Naive B cell (primary cell): ENCODE measurements around the gene ABCC8. TPM values are rescaled to one million over a fixed set of nuclear protein-coding genes. Genes with fewer than 3 reads are reported as not detected.

Experiments used
- ATAC-seq, 2 donors: fragments of 150-1000 bp; cut with Tn5 transposase; 2 replicates each; pipeline ENCODE4 v1.10.0; 2021; ENCODE audit warnings: low read depth in 2 of 2, mild to moderate bottlenecking in 2 of 2, moderate library complexity in 2 of 2
- DNase-seq: peaks from one replicate; pipeline ENCODE4 v3.0.0; 2022
- H3K27ac Mint-ChIP-seq, 6 donors: one replicate each; pipeline ENCODE4 v1.8.0; 2020 to 2022; ENCODE audit warnings: mild to moderate bottlenecking in 6 of 6, mixed read lengths in 6 of 6, moderate library complexity in 5 of 6, inconsistent platforms in 2 of 6
- H3K27me3 Mint-ChIP-seq, 3 donors: one replicate each; pipeline ENCODE4 v1.8.0; 2021 to 2022; ENCODE audit warnings: mixed read lengths in 3 of 3, mild to moderate bottlenecking in 1 of 3
- H3K36me3 Mint-ChIP-seq, 2 donors: one replicate each; pipeline ENCODE4 v1.8.0; 2020 to 2022; ENCODE audit warnings: mixed read lengths in 2 of 2, inconsistent platforms in 1 of 2, mild to moderate bottlenecking in 1 of 2
- H3K4me1 Mint-ChIP-seq, 3 donors: one replicate each; pipeline ENCODE4 v1.8.0; 2020 to 2022; ENCODE audit warnings: mixed read lengths in 3 of 3, inconsistent platforms in 1 of 3, mild to moderate bottlenecking in 1 of 3, moderate library complexity in 1 of 3
- H3K4me3 Mint-ChIP-seq, 8 donors: one replicate each; pipeline ENCODE4 v1.8.0; 2020 to 2022; ENCODE audit warnings: mild to moderate bottlenecking in 8 of 8, mixed read lengths in 8 of 8, moderate library complexity in 8 of 8, inconsistent platforms in 2 of 8
- H3K9me3 Mint-ChIP-seq, 7 donors: one replicate each; pipeline ENCODE4 v1.8.0; 2020 to 2022; ENCODE audit warnings: mixed read lengths in 7 of 7, mild to moderate bottlenecking in 5 of 7, inconsistent platforms in 2 of 7, moderate library complexity in 1 of 7
- polyA plus RNA-seq, 6 donors: library from polyadenylated mRNA; unstranded; fragments of 300-500 nt; fragmentation: Illumina TruSeq; gene quantifications; one replicate each; pipeline ENCODE4 v1.2.3, GENCODE V29; 2021; ENCODE audit warnings: low read depth in 6 of 6

The ABCC8 gene
- polyA plus RNA-seq, 6 donors from 2014 or later = not detected

DNA sequence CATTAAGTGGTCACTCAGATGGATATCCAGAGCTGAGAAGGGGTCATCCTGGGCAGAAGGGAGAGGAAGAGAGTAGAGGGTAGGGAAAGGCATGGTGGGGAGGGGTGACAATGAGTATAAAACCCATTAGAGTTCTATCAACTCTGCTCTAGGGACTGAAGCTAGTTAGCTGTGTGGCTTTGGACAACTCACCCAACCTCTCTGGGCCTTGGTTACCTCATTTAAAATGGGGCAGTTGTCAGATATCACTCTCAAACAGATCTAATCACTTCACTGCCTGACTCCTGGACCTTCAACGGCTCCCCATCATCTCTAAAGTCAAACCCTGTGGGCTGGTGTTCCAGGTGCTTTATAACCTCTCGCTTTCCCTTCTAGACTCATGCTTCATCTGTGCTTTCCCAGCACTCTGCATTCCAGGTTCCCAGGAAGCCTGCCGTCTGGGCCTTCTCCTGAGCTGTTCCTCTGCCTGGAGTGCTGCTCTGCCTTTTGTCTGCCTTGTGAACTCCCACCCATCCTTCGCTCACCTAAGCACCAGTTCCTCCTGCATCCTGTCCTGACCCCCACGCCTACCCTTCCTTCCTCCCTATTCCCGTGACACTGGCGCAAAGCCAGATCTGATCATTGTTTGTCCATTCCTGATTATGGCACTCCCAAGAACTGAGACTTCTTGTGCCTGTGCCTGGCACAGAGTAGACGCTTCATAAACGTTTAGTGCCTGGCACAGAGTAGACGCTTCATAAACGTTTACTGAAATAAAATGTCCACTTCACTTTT, 65.9 kb downstream of the ABCC8 start:
- Mint-ChIP-seq H3K27ac (peak overlapping the region in 3 of 6 donors; percentile 16 to 65 (median 45)), H3K4me1 (no peaks in the 10 kb centered on the region), H3K27me3 (peaks cover 10 to 41% (median 31%) of the 10 kb centered on the region in 3 donors), H3K9me3 (peaks cover 0 to 4% (median 0%) of the 10 kb centered on the region in 7 donors), H3K4me3 (no peak overlapping the region), H3K36me3 (no peaks in the 10 kb centered on the region)
- ATAC-seq = no peak
- no peak for DNase-seq

GRCh38 chr11:17408641-17409040, 68.0 kb downstream of the ABCC8 start:
- no peak for DNase-seq
- Mint-ChIP-seq H3K4me3 (no peak overlapping the region), H3K36me3 (no peaks in the 10 kb centered on the region), H3K4me1 (no peaks in the 10 kb centered on the region), H3K27ac (no peak overlapping the region), H3K9me3 (peaks cover 0 to 4% (median 0%) of the 10 kb centered on the region in 7 donors), H3K27me3 (peaks cover 5 to 32% (median 23%) of the 10 kb centered on the region in 3 donors)
- no peak for ATAC-seq

DNA sequence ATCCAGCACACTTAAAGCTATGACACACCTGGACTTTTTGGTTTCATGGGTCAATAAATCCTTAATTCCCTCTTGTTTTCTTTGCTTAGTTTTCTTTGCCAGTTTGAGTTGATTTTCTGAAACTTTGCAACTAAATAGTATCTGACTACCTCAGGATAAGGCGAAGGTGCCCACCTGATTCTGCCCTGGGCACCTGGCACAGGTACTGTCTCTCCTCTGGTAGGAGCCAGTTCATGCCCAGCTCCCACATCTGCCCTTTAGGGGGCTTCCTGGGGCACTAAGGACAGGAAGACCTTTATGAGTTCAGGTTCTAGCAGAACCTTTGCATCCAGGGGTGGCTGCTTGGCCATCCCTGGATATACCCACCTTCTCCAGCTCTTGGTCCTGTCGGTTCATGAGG, 68.6 kb downstream of the ABCC8 start:
- ATAC-seq (no peak), DNase-seq (no peak)
- Mint-ChIP-seq H3K27me3 (peaks cover 4 to 27% (median 18%) of the 10 kb centered on the region in 3 donors), H3K4me1 (no peaks in the 10 kb centered on the region), H3K36me3 (no peaks in the 10 kb centered on the region), H3K4me3 (no peak overlapping the region), H3K9me3 (peaks cover 0 to 4% (median 0%) of the 10 kb centered on the region in 7 donors), H3K27ac (peak overlapping the region in 1 of 6 donors; percentile 42)

DNA sequence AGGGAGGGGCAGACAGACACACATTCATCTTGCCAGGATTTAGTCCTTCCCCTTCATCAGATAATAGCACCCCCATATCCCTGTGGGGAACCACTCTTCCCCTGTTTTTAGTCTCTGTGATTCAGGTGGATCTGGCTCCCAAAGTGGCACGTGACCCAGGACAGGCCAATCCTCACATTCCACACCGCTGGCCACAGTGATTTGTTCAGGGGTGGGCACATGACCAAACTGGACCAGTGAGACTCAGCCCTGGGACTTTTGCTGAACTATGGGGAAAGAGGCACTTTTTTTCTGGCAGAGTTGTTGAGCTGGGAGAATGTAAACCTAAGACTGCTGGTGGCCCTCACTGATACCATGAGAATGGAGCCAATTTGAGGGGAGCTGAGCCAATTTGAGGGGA, 69.1 kb downstream of the ABCC8 start:
- H3K9me3 Mint-ChIP-seq = peaks cover 0 to 4% (median 0%) of the 10 kb centered on the region in 7 donors
- no peak for ATAC-seq
- H3K27ac Mint-ChIP-seq = no peak overlapping the region
- no peaks in the 10 kb centered on the region for H3K36me3 Mint-ChIP-seq
- H3K27me3 Mint-ChIP-seq = peaks cover 4 to 23% (median 18%) of the 10 kb centered on the region in 3 donors
- DNase-seq = no peak
- no peaks in the 10 kb centered on the region for H3K4me1 Mint-ChIP-seq
- H3K4me3 Mint-ChIP-seq = no peak overlapping the region

DNA sequence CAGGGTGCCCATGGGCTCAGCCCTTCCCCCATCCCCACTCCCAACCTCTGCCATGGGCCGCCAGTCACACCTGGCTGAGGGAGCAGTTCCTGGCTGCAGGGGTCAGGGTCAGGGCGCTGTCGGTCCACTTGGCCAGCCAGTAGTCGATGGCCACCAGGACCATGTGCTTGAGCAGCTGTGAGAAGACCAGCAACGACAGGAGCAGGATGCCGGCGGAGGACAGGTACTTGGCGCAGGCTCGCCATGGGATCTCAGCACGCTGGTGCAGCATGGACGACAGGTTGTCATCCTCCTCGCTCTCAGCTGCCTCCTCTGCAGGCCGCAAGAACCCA, 69.9 kb downstream of the ABCC8 start:
- H3K36me3 Mint-ChIP-seq = no peaks in the 10 kb centered on the region
- no peaks in the 10 kb centered on the region for H3K4me1 Mint-ChIP-seq
- DNase-seq (no peak), ATAC-seq (no peak)
- H3K9me3 Mint-ChIP-seq = peaks cover 0 to 4% (median 0%) of the 10 kb centered on the region in 7 donors
- H3K27ac Mint-ChIP-seq = no peak overlapping the region
- H3K4me3 Mint-ChIP-seq = no peak overlapping the region
- peaks cover 0 to 20% (median 18%) of the 10 kb centered on the region in 3 donors for H3K27me3 Mint-ChIP-seq

DNA sequence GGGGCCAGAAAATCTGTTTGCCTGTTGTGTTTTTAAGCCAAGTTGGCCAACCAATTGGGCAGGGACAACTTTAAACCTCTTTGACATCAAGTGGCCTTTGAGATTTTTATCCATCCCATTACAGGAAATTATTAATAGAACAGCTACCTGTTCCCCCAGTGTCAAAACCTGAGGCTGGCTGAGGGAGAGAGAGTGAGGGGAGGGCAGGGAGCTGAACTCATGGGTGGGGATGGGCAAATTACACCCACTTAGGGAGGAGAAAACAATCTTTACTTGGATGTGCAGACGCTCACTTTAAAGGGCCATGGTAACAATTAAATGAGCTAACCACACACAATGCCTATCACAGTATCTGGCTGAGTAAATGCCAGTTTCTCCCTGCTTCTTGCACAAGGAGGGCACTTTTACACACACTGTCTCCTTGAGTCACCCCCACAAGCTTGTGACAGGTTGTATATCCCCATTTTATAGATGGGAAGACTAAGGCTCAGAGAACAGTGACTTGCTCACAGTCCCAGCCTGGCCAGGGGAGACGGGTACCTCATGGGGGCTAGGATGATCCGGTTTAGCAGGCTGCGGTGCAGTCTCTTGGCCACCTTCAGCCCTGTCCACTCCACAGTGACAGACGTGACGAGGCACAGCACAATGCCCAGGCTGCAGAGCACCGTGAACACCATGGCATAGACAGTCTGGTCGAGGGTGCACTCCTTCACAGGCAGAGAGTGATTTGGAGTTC, 70.4 kb downstream of the ABCC8 start:
- Mint-ChIP-seq H3K27ac (no peak overlapping the region), H3K36me3 (no peaks in the 10 kb centered on the region), H3K4me1 (no peaks in the 10 kb centered on the region), H3K4me3 (no peak overlapping the region), H3K9me3 (peaks cover 0 to 4% (median 0%) of the 10 kb centered on the region in 7 donors), H3K27me3 (peaks cover 0 to 14% (median 13%) of the 10 kb centered on the region in 3 donors)
- DNase-seq = no peak
- no peak for ATAC-seq

- H3K9me3 Mint-ChIP-seq = peaks cover 0 to 4% (median 0%) of the 10 kb centered on the region in 7 donors
- no peak overlapping the region for H3K4me3 Mint-ChIP-seq
- H3K4me1 Mint-ChIP-seq = peaks cover 0 to 8% (median 4%) of the 10 kb centered on the region in 3 donors
- ATAC-seq (no peak), DNase-seq (no peak)
- peaks cover 0 to 9% (median 8%) of the 10 kb centered on the region in 3 donors for H3K27me3 Mint-ChIP-seq
- no peak overlapping the region for H3K27ac Mint-ChIP-seq
- H3K36me3 Mint-ChIP-seq = no peaks in the 10 kb centered on the region
Observed at GRCh38 chr11:17405232-17406005, 71.2 kb downstream of the ABCC8 start.

- H3K9me3 Mint-ChIP-seq = peaks cover 0 to 4% (median 0%) of the 10 kb centered on the region in 7 donors
- DNase-seq = no peak
Observed at GRCh38 chr11:17403980-17404759, 72.5 kb downstream of the ABCC8 start.

GRCh38 chr11:17402486-17402885, 74.2 kb downstream of the ABCC8 start:
- Mint-ChIP-seq H3K27me3 (peaks cover 0 to 7% (median 0%) of the 10 kb centered on the region in 3 donors), H3K4me3 (no peak overlapping the region), H3K27ac (peak overlapping the region in 2 of 6 donors; percentile 20 to 81), H3K4me1 (peaks cover 7 to 17% (median 12%) of the 10 kb centered on the region in 3 donors), H3K9me3 (peaks cover 0 to 4% (median 0%) of the 10 kb centered on the region in 7 donors), H3K36me3 (no peaks in the 10 kb centered on the region)
- ATAC-seq (no peak), DNase-seq (no peak)

More at GRCh38 chr11:17403980-17404759, 72.5 kb downstream of the ABCC8 start:
- H3K27me3 Mint-ChIP-seq = peaks cover 0 to 8% (median 0%) of the 10 kb centered on the region in 3 donors
- H3K27ac Mint-ChIP-seq = no peak overlapping the region
- ATAC-seq = no peak
- no peaks in the 10 kb centered on the region for H3K36me3 Mint-ChIP-seq
- H3K4me3 Mint-ChIP-seq = no peak overlapping the region
- peaks cover 7 to 17% (median 12%) of the 10 kb centered on the region in 3 donors for H3K4me1 Mint-ChIP-seq

DNA sequence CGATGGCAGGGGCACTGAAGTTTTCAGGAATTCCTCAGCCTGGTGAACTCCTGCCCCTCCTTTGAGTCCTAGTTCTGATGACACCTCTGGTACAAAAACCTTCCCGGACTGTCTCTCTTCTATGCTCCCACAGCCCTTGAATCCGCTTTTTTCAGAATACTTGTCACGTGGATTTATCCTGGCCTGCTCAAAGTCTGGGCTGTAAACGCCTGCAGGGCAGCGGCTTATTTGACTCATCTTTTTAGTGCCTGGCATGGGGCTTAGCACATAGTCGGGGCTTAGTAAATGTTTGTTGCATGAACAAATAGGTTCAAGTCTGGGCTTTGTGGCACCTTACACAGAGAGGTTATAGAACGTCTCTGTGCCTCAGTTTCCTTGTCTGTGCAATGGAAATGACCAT, 74.8 kb downstream of the ABCC8 start:
- H3K4me3 Mint-ChIP-seq = peak overlapping the region in 1 of 8 donors; percentile 22
- ATAC-seq = no peak
- peaks cover 7 to 17% (median 12%) of the 10 kb centered on the region in 3 donors for H3K4me1 Mint-ChIP-seq
- peaks cover 0 to under 1% (median 0%) of the 10 kb centered on the region in 3 donors for H3K27me3 Mint-ChIP-seq
- no peak for DNase-seq
- H3K27ac Mint-ChIP-seq = peak overlapping the region in 1 of 6 donors; percentile 81
- H3K9me3 Mint-ChIP-seq = peaks cover 0 to 4% (median 0%) of the 10 kb centered on the region in 7 donors
- H3K36me3 Mint-ChIP-seq = no peaks in the 10 kb centered on the region

DNA sequence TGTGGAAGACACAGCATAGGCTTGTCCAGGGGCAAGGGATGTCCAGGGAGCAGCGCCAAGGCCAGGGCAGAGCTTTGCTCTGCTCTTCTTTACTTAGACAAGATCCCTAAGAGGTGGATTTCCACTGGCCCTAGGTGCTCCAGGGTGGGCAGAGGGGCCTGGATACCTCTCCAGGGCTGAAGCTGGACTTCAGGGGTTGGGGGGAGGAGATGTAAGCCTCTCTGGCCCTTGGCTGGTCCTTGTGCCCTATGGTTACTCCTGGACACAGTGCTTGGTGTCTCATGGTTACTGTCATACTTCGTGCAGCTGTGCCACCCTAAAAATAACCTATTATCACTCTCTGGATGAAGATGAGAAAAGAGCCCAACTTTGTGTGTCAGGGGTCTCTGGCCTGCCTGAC, 75.3 kb downstream of the ABCC8 start:
- peaks cover 7 to 17% (median 12%) of the 10 kb centered on the region in 3 donors for H3K4me1 Mint-ChIP-seq
- peak overlapping the region in 4 of 6 donors; percentile 29 to 91 (median 77) for H3K27ac Mint-ChIP-seq
- H3K9me3 Mint-ChIP-seq = peaks cover 0 to 4% (median 0%) of the 10 kb centered on the region in 7 donors
- ATAC-seq (no peak), DNase-seq (no peak)
- peaks cover 0 to 2% (median 0%) of the 10 kb centered on the region in 3 donors for H3K27me3 Mint-ChIP-seq
- no peaks in the 10 kb centered on the region for H3K36me3 Mint-ChIP-seq
- H3K4me3 Mint-ChIP-seq = no peak overlapping the region

DNA sequence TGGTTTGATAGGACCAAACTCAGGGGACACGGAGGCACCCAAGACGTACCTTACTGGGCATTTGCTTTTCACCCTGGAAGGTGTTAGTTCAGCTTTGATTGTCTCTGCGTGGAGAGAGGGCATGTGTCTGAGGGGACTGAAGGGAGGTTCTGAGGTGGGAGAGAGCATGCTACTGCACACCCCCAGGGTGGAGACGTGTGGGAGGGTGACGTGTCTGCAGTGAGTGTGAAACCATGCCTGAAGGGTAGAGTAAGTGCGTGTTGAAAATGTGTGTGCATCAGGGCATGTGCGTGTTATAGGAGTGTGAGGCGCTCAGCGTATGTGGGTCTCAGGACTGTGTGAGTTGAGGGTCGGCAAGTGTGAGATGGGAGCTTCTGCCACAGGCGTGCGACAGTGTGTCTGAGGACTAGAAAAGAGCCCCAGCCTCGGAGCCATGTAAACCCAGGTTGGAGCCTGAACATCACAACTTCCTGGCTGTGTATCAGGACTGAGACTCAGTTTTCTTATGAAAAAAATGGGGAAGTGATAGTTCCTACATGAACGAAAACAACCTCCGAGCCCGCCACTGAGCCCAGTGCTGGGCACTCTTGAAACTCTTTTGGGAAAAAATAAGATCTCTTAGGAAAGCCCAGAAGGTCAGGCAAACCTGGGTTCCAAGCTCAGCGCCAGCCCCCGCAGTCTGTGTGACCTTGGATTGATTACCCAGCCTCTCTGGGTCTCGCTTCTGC, 76.4 kb downstream of the ABCC8 start:
- Mint-ChIP-seq H3K27me3 (peaks cover 0 to 3% (median 0%) of the 10 kb centered on the region in 3 donors), H3K4me1 (peaks cover 7 to 17% (median 12%) of the 10 kb centered on the region in 3 donors), H3K27ac (peak overlapping the region in 5 of 6 donors; percentile 44 to 94 (median 84)), H3K4me3 (peak overlapping the region in 7 of 8 donors; percentile 12 to 80 (median 36)), H3K36me3 (no peaks in the 10 kb centered on the region), H3K9me3 (peaks cover 0 to 4% (median 0%) of the 10 kb centered on the region in 7 donors)
- peak; percentile 74 to 78 for ATAC-seq
- no peak for DNase-seq
